Fibroblast of gingiva (primary cell): ENCODE data around the gene WWOX.

Experiments used
- DNase-seq: peaks from one replicate; pipeline ENCODE4 v3.0.0-alpha.2; 2011; ENCODE audit warnings: low read depth

The WWOX gene

GRCh38 chr16:78800523-78800922, 701.1 kb downstream of the WWOX start:
- no peak for DNase-seq

DNA sequence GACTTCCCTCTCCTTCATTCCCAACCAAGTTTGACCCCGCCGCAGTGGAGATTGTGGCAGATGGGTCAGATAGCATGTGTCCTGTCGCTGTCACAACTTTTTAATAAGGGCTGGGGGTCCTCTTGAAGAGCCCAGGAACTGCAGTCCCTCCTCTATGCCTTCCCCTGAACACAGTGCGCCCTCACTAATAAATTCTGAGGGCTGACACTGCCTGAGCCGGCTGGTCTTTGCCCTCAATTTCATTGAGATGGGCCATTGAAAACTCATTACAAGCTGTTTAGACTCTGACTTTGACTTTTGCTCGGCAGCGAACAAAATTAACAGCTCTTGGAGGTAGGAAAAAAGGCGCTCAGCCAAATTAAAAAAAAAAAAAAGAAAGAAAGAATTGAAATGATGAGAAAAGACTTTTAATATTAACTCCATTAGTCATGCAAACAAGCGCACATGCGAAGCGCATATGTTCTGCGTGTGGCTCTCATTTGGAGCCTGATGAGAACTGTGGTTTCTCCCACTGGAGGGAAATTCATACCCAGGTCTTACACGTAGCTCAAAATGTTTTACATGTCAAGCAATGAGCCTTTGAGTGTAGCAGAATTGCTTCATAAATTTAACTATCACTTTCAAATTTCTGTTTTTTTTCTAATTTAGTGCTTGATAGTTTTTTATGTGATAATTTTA, 704.7 kb downstream of the WWOX start:
- no peak for DNase-seq

GRCh38 chr16:78805556-78805955, 706.1 kb downstream of the WWOX start:
- DNase-seq = no peak

DNA sequence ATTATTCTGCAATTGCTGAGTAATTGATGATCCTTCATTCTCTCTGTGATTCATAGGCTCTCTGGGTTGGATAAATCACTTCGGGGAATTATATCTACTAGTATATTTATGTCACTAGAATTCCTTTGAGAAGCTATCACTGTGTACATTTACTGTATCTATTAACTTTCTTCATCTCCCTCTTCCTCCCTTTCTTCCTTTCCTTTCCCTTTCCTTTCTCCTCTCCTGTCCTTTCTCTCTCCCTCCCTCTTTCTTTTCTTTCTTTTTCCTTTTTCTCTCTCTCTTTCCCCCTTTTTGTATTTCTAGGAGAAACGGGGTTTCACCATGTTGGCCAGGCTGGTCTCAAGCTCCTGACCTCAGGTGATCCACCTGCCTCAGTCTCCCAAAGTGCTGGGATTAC, 711.8 kb downstream of the WWOX start:
- no peak for DNase-seq

- no peak for DNase-seq
Measured at GRCh38 chr16:78812582-78812981, 713.1 kb downstream of the WWOX start.

- no peak for DNase-seq
Measured at GRCh38 chr16:78813661-78814311, 714.3 kb downstream of the WWOX start.

GRCh38 chr16:78815713-78816112, 716.3 kb downstream of the WWOX start:
- no peak for DNase-seq

DNA sequence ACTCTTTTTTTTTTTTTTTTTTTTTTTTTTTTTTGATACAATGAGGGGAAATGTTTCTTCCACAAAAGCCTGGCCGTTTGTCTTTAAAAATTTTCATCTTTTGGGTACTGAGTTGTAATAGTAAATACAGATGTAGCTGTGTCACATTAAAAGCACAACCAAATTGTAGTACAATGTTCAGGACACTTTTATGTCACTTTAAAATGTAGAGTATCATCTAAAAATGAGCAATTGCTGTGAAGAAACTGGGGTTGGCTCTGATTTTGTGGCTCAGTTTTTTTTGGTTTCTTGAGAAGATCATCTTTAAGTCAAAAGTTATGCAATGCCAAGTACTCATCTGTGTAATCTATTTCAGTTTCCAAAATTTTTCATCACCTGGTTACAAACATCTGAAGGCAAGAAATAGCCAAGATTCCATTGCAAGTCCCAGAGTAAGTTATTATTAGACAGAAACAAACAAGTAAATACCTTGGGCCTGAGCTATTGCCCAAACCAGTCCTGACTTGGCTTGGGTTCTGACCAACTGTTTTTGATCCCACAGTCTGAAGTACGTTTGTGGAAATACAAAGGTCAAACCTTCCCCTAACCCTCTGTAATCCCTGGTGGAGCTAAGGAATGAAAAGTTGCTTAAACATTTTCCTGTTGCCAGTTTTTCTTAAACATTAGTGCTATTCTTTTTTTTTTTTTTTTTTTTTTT, 717.2 kb downstream of the WWOX start:
- DNase-seq = peak; percentile 9

DNA sequence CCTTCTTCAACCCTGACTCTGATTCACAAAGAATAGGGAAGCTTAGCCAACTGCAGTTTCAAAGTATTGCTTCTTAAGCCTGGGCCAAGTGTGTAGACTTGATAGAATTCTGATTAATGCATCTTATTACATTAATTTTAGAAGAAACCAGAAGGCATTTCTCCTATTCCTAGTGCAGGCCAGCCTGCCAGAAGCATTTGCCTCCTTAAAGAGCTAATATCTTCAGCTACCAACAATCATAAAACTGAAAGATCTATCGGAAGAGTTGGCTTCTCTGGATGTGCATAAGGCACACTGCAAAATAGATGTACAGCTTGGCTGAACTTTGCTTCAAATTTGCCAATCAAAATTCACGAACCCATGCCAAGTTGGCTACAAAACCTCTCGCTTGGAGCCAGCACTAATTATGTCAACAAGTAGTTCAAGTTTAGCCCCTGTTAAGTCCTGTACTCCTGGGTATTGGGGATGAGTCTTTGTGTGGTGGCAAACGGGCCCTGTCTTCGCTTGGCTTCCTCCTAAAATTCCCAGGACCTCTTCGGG, 717.8 kb downstream of the WWOX start:
- DNase-seq = no peak

GRCh38 chr16:78821335-78821734, 721.9 kb downstream of the WWOX start:
- no peak for DNase-seq

GRCh38 chr16:78822509-78822908, 723.1 kb downstream of the WWOX start:
- no peak for DNase-seq

DNA sequence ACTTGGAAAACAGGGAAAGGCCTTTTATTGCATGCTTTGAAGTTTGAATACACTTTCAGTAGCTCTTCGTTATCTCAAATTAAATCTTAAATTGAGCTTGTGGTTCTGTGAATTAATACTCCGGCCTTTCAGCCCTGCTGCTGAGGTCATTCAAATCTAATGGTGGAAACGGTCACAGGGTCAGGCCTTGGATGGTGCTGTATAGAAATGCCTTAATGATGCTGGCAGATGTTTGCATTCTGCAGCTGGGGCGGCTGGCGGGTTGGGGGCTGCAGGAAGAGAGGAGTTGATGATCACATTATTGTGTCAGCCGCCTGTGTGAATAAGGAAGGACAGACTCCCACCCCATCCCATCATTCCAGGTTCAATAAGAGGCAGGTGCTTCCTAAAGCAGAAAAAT, 723.6 kb downstream of the WWOX start:
- no peak for DNase-seq

DNA sequence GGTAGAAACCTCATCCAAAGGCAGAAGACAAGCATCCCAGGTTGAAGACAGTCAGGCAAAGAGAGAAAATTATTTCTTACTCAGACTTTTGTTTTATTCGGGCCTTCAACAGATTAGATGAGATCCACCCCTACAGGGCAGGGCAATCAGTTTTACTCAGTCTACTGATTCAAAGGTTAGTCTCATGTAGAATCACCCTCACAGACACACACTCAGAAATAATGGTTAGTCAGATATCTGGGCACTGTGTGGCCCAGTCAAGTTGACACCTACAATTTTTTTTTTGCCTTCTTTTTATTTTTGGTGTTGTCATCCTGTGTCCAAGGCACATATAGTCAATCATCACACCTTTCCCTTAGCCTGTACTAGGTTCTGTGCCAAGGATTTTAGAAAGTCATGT, 729.8 kb downstream of the WWOX start:
- DNase-seq = no peak

DNA sequence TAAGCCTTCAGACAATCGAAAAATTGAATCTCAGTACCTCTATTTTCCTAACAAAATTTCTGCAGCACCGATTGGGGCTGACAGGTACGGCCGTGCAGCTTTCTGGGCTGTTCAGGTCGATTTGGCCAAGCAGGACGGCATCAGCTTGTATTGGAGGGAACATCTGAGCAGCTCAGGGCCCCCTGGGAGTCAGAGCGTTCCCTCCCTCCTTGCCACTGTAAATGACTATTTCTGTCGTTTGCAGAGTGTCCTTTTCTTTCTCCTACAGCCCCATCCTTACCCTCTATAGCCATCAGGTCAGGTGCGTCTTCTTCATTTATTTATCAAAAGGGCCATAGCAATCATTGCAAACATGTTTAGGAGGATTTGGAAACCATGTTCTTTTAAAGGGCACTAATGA, 731.1 kb downstream of the WWOX start:
- no peak for DNase-seq

DNA sequence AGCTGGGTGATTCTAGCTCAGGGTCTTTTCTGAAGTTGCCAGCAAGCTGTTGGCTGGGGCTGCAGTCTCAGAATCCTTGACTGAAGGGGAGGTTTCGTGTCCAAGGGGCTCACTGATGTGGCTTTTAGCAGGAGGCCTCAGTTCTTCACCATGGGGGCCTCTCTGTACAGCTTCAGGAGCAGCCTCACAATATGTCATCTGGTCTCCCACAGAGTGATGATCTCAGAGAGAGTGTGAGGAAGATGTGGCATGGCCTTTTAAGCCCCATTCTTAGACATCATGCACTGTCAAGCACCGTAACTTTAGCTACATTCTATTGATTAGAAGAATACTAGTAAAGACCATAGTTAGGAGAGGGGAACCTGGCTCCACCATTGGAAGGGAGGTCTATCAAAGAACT, 732.6 kb downstream of the WWOX start:
- DNase-seq = no peak

- no peak for DNase-seq
Measured at GRCh38 chr16:78836802-78837491, 737.5 kb downstream of the WWOX start.

GRCh38 chr16:78837706-78838105, 738.3 kb downstream of the WWOX start:
- DNase-seq = no peak

- DNase-seq = no peak
Measured at GRCh38 chr16:78838276-78838675, 738.8 kb downstream of the WWOX start.

DNA sequence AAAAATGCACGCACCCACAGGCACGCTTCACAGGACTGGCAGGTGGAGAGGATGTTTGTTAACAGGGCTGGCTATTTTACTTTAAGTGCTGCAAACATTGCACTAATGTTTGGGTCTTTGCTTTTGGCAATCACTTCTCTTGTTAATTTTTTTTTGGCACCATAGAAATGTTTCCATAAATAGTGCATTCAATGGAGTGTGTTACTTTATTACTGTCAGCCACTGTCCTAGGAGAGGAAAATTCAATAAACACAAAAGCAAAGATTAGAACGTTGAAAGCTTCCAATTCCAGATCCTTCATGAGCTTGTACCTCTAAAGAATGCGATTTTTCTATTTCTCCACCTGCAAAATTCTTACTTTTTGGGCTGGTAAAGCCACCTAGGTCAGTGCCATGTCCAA, 743.5 kb downstream of the WWOX start:
- DNase-seq = no peak

DNA sequence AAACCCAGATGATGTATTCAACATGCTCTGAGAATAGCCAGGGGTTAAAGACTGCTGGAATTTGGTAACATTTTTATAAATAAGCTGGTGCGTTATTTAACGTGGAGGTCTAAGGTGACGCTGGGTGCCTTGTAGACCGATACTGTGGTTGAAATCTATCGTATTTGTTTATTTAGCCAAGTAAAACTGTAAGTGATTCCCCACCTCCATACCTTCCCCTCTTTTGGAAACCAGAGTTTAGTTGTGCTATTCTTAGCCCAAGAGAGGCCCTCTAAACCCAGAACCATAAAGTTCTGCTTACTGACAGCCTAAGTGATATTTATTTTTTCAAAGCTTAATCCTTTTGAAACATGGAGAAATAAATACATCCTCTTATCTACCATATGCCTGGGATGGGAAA, 744.5 kb downstream of the WWOX start:
- no peak for DNase-seq

DNA sequence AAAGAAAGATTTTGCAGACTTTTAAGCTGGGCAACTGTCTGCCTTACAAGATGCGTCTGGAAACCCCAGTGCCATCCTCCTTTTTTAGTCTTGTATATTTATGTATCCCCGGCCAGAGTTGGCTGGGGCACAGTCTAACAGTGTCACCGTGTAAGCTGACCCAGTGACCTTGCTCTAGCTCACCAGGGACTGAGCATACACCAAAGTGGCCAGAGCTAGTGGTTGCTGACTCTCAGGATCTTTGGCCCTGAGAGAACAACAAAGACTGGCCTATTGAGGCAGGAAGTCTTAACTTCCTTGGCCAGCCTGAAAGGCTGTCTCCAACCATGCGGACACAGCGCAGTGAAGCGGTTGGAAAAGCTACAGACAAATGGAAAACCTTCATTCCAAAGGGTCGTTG, 745.2 kb downstream of the WWOX start:
- DNase-seq = no peak

DNA sequence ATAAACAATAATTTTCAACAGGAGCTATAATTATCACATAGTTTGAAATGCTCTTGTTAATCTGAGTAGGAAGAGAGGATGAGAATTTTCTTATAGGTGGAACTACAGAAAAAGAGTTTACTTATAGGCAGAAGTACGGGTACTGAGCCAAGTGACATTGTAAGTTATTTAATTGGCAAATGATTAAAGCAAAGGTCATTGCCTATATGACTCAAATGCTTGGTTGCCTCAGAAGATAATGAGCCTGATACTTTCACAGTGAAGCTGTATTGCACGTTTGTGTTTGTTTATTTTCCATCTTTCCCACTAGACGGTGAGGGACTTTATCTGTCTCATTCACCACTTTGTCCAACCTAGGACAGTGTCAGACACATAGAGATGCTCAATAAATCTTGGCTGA, 751.8 kb downstream of the WWOX start:
- DNase-seq = no peak
